Mononuclear cell (primary cell): Measurements from ENCODE around the gene ADAMTS8. TPM values are rescaled to one million over a fixed set of nuclear protein-coding genes. Genes with fewer than 3 reads are reported as not detected.

Source experiments
- H3K27me3 ChIP-seq: 2 replicates; pipeline ENCODE4 v1.6.0; 2011; ENCODE audit warnings: low read length, control low read depth; ENCODE audit not compliant: insufficient read depth
- H3K4me1 ChIP-seq: 2 replicates; pipeline ENCODE4 v1.5.1; 2011; ENCODE audit warnings: mild to moderate bottlenecking, low read length, control low read depth; ENCODE audit not compliant: insufficient read depth
- H3K4me3 ChIP-seq: 2 replicates; pipeline ENCODE4 v1.5.1; 2011; ENCODE audit warnings: mild to moderate bottlenecking, low read length, moderate library complexity
- H3K9me3 ChIP-seq: 2 replicates; pipeline ENCODE4 v1.5.1; 2011; ENCODE audit warnings: low read depth, mild to moderate bottlenecking, control low read depth, low read length
- total RNA-seq: library from RNA; depleted of rRNA; stranded (reverse); fragments of >200 nt; gene quantifications from one replicate; pipeline ENCODE4 v1.2.3, GENCODE V29; 2012

Gene ADAMTS8
- not detected for total RNA-seq

- no peak within 1 kb of the TSS for H3K4me3 ChIP-seq
- H3K9me3 ChIP-seq = no peaks in the 10 kb centered on the region
- peaks cover 6% of the 10 kb centered on the region for H3K4me1 ChIP-seq
- peaks cover 58% of the 10 kb centered on the region for H3K27me3 ChIP-seq
Observed at GRCh38 chr11:130428316-130429119, at the start of gene ADAMTS8. ADAMTS8 (minus strand) TSS chr11:130428609; CDS start chr11:130428286, 323 bp downstream.

- H3K4me1 ChIP-seq = no peaks in the 10 kb centered on the region
- H3K9me3 ChIP-seq = no peaks in the 10 kb centered on the region
- no peaks in the 10 kb centered on the region for H3K27me3 ChIP-seq
- no peak overlapping the region for H3K4me3 ChIP-seq
Observed at GRCh38 chr11:130477586-130478203, 49.3 kb upstream of the ADAMTS8 start.

- no peak overlapping the region for H3K4me3 ChIP-seq
- no peaks in the 10 kb centered on the region for H3K4me1 ChIP-seq
- no peaks in the 10 kb centered on the region for H3K9me3 ChIP-seq
Observed at GRCh38 chr11:130476922-130477491, 48.6 kb upstream of the ADAMTS8 start.

GRCh38 chr11:130476200-130476921 lies 48.0 kb upstream of the ADAMTS8 start:
- H3K4me3 ChIP-seq = no peak overlapping the region
- H3K9me3 ChIP-seq = no peaks in the 10 kb centered on the region
- H3K27me3 ChIP-seq = no peaks in the 10 kb centered on the region
- no peaks in the 10 kb centered on the region for H3K4me1 ChIP-seq

More at GRCh38 chr11:130476922-130477491, 48.6 kb upstream of the ADAMTS8 start:
- H3K27me3 ChIP-seq = no peaks in the 10 kb centered on the region

GRCh38 chr11:130475426-130476053 lies 47.1 kb upstream of the ADAMTS8 start:
- no peaks in the 10 kb centered on the region for H3K27me3 ChIP-seq
- H3K9me3 ChIP-seq = no peaks in the 10 kb centered on the region
- no peaks in the 10 kb centered on the region for H3K4me1 ChIP-seq
- H3K4me3 ChIP-seq = no peak overlapping the region

- no peaks in the 10 kb centered on the region for H3K27me3 ChIP-seq
- no peaks in the 10 kb centered on the region for H3K9me3 ChIP-seq
- no peaks in the 10 kb centered on the region for H3K4me1 ChIP-seq
- H3K4me3 ChIP-seq = no peak overlapping the region
Observed at GRCh38 chr11:130474637-130475400, 46.4 kb upstream of the ADAMTS8 start.

- Histone ChIP-seq H3K9me3 (no peaks in the 10 kb centered on the region), H3K4me3 (no peak overlapping the region), H3K4me1 (no peaks in the 10 kb centered on the region), H3K27me3 (no peaks in the 10 kb centered on the region)
Observed at GRCh38 chr11:130473795-130474377, 45.5 kb upstream of the ADAMTS8 start.

GRCh38 chr11:130473056-130473794 lies 44.8 kb upstream of the ADAMTS8 start:
- Histone ChIP-seq H3K27me3 (no peaks in the 10 kb centered on the region), H3K4me3 (no peak overlapping the region), H3K9me3 (no peaks in the 10 kb centered on the region), H3K4me1 (no peaks in the 10 kb centered on the region)

GRCh38 chr11:130472434-130472961 lies 44.1 kb upstream of the ADAMTS8 start:
- H3K9me3 ChIP-seq = no peaks in the 10 kb centered on the region
- no peaks in the 10 kb centered on the region for H3K27me3 ChIP-seq
- no peaks in the 10 kb centered on the region for H3K4me1 ChIP-seq
- H3K4me3 ChIP-seq = no peak overlapping the region

- Histone ChIP-seq H3K4me3 (no peak overlapping the region), H3K9me3 (no peaks in the 10 kb centered on the region), H3K27me3 (no peaks in the 10 kb centered on the region), H3K4me1 (no peaks in the 10 kb centered on the region)
Observed at GRCh38 chr11:130471731-130472433, 43.5 kb upstream of the ADAMTS8 start.

- Histone ChIP-seq H3K4me1 (no peaks in the 10 kb centered on the region), H3K9me3 (no peaks in the 10 kb centered on the region), H3K27me3 (no peaks in the 10 kb centered on the region), H3K4me3 (no peak overlapping the region)
Observed at GRCh38 chr11:130470832-130471706, 42.7 kb upstream of the ADAMTS8 start.

GRCh38 chr11:130469181-130469580 lies 40.8 kb upstream of the ADAMTS8 start:
- Histone ChIP-seq H3K9me3 (no peaks in the 10 kb centered on the region), H3K4me1 (no peaks in the 10 kb centered on the region), H3K27me3 (no peaks in the 10 kb centered on the region), H3K4me3 (no peak overlapping the region)
